GM23338 (cell line): ENCODE data around the gene FGD3. TPM values are rescaled to one million over a fixed set of nuclear protein-coding genes. Genes with fewer than 3 reads are reported as not detected.

ENCODE experiments used
- ATAC-seq: fragments of 200-7000 bp; cut with Tn5 transposase; 3 replicates; pipeline ENCODE4 v1.9.1; 2020
- DNase-seq: peaks from one replicate; pipeline ENCODE4 v3.0.0-alpha.2; 2015; ENCODE audit warnings: low spot score
- H2AFZ ChIP-seq: fragments of 200-600 bp; sonication (generic); 2 replicates; pipeline ENCODE4 v1.8.0; 2016; ENCODE audit warnings: antibody characterized with exemption, mild to moderate bottlenecking, moderate library complexity
- H3F3A ChIP-seq: fragments of 200-600 bp; sonication (generic); replicated peaks from 2 replicates; pipeline ENCODE4 v1.8.0; 2017; ENCODE audit warnings: antibody characterized with exemption, mixed run types, low read depth
- H3K27ac ChIP-seq: fragments of 200-600 bp; sonication (generic); 2 replicates; pipeline ENCODE4 v1.6.1; 2016; ENCODE audit warnings: low read depth
- H3K27me3 ChIP-seq: fragments of 200-600 bp; sonication (generic); 2 replicates; pipeline ENCODE4 v1.8.0; 2016; ENCODE audit warnings: mild to moderate bottlenecking, mixed run types, moderate library complexity; ENCODE audit not compliant: insufficient read depth
- H3K36me3 ChIP-seq: fragments of 200-600 bp; sonication (generic); 2 replicates; pipeline ENCODE4 v1.8.0; 2016; ENCODE audit warnings: mild to moderate bottlenecking; ENCODE audit not compliant: insufficient read depth
- H3K4me1 ChIP-seq: fragments of 200-600 bp; sonication (generic); 2 replicates; pipeline ENCODE4 v1.8.0; 2016; ENCODE audit warnings: mild to moderate bottlenecking, moderate library complexity; ENCODE audit not compliant: insufficient read depth
- H3K4me2 ChIP-seq: fragments of 200-600 bp; sonication (generic); 2 replicates; pipeline ENCODE4 v1.7.1; 2017; ENCODE audit warnings: mixed run types
- H3K4me3 ChIP-seq: fragments of 200-600 bp; sonication (generic); 2 replicates; pipeline ENCODE4 v1.6.1; 2016; ENCODE audit warnings: mixed run types
- H3K79me2 ChIP-seq: fragments of 200-600 bp; sonication (generic); replicated peaks from 2 replicates; pipeline ENCODE4 v1.8.0; 2017; ENCODE audit warnings: mild to moderate bottlenecking; ENCODE audit not compliant: insufficient read depth
- H3K9me2 ChIP-seq: fragments of 200-600 bp; sonication (generic); 2 replicates; pipeline ENCODE4 v1.8.0; 2017; ENCODE audit not compliant: insufficient read depth
- H4K20me1 ChIP-seq: fragments of 200-600 bp; sonication (generic); replicated peaks from 2 replicates; pipeline ENCODE4 v1.8.0; 2017; ENCODE audit warnings: mild to moderate bottlenecking; ENCODE audit not compliant: insufficient read depth
- H3K27ac Mint-ChIP-seq: 2 replicates; pipeline ENCODE4 v1.8.0; 2020; ENCODE audit warnings: inconsistent platforms, mild to moderate bottlenecking, moderate library complexity, mixed read lengths
- H3K27me3 Mint-ChIP-seq: 3 replicates; pipeline ENCODE4 v1.8.0; 2022; ENCODE audit warnings: low read depth, mild to moderate bottlenecking, moderate library complexity, mixed read lengths, inconsistent platforms; ENCODE audit not compliant: insufficient read depth, poor library complexity
- H3K36me3 Mint-ChIP-seq: 3 replicates; pipeline ENCODE4 v1.8.0; 2021; ENCODE audit warnings: low read depth, mild to moderate bottlenecking, inconsistent platforms, moderate library complexity, mixed read lengths
- H3K4me1 Mint-ChIP-seq: 3 replicates; pipeline ENCODE4 v1.8.0; 2020; ENCODE audit warnings: mild to moderate bottlenecking, inconsistent platforms, mixed read lengths
- H3K4me3 Mint-ChIP-seq: 3 replicates; pipeline ENCODE4 v1.8.0; 2021; ENCODE audit warnings: moderate library complexity, mild to moderate bottlenecking, inconsistent platforms, mixed read lengths
- H3K9me3 Mint-ChIP-seq: 3 replicates; pipeline ENCODE4 v1.8.0; 2020; ENCODE audit warnings: moderate library complexity, mild to moderate bottlenecking, inconsistent platforms, mixed read lengths
- CREB1 ChIP-seq: fragments of 250-450 bp; sonication (Bioruptor Pico); IDR thresholded peaks from 2 replicates; pipeline ENCODE4 v1.5.0; 2020; ENCODE audit warnings: low read depth, mild to moderate bottlenecking, moderate library complexity
- CTCF ChIP-seq, 2 experiments: fragments of 200-600 bp in 1 of 2; sonication (generic) in 1 of 2; conservative IDR thresholded peaks; 2 replicates each; pipeline versions ENCODE4 v1.5.1 to v1.6.1; 2016 to 2017; ENCODE audit warnings: antibody characterized with exemption in 2 of 2, low read depth in 2 of 2, mild to moderate bottlenecking in 2 of 2, moderate library complexity in 1 of 2
- ETS1 ChIP-seq: IDR thresholded peaks from 2 replicates; pipeline ENCODE4 v1.6.1; 2016; ENCODE audit warnings: antibody characterized with exemption
- EZH2phosphoT487 ChIP-seq: fragments of 200-600 bp; sonication (generic); IDR thresholded peaks from one replicate; pipeline ENCODE4 v1.8.1; 2018; ENCODE audit warnings: antibody characterized with exemption; ENCODE audit not compliant: unreplicated experiment
- NANOG ChIP-seq: IDR thresholded peaks from 2 replicates; pipeline ENCODE4 v1.6.1; 2016; ENCODE audit warnings: antibody characterized with exemption, borderline replicate concordance
- STAT1 ChIP-seq: IDR thresholded peaks from one replicate; pipeline ENCODE4 v1.6.1; 2016; ENCODE audit warnings: antibody characterized with exemption; ENCODE audit not compliant: unreplicated experiment
- ZNF114 ChIP-seq: fragments of 250-450 bp; sonication (Bioruptor Pico); IDR thresholded peaks from 2 replicates; pipeline ENCODE4 v1.5.0; 2020; ENCODE audit warnings: mild to moderate bottlenecking, moderate library complexity
- ZNF331 ChIP-seq: fragments of 250-450 bp; sonication (Bioruptor Pico); IDR thresholded peaks from 2 replicates; pipeline ENCODE4 v1.5.0; 2020; ENCODE audit warnings: low read depth, mild to moderate bottlenecking, moderate library complexity
- ZNF462 ChIP-seq: fragments of 250-450 bp; sonication (Bioruptor Pico); IDR thresholded peaks from 2 replicates; pipeline ENCODE4 v1.5.0; 2020; ENCODE audit warnings: mild to moderate bottlenecking, moderate library complexity
- polyA plus RNA-seq: library from polyadenylated mRNA; unstranded; fragments of >200 nt; fragmentation: Nextera tagmentation; extraction: Ambion mirVana; gene quantifications from 2 replicates; pipeline ENCODE4 v1.2.1, GENCODE V29; 2016
- total RNA-seq: library from RNA; depleted of rRNA; stranded (reverse); fragments of >200 nt; shearing (Covaris generic); gene quantifications from 2 replicates; pipeline ENCODE4 v1.2.3, GENCODE V29; 2014

Gene FGD3
- total and polyA plus RNA-seq, 2 experiments from 2014 or later, result 0.95 to 1.7 TPM

- TF ChIP-seq STAT1 (no peak), CTCF (conservative IDR thresholded peaks at IDR 0.05; ENCODE audit: low read depth in 2 of 2) (peak in 1 of 2 experiments; percentile 50; a peak in 2 of 4 replicates)
- Histone ChIP-seq H3K79me2 (no peaks in the 10 kb centered on the region), H3K4me1 (no peaks in the 10 kb centered on the region; the same call in 1 of the 2 replicates), H3K27me3 (no peaks in the 10 kb centered on the region), H3K9me2 (no peaks in the 10 kb centered on the region), H3K36me3 (no peaks in the 10 kb centered on the region), H3K4me3 (no peak overlapping the region), H3F3A (no peaks in the 10 kb centered on the region), H3K4me2 (no peak overlapping the region), H2AFZ (no peak overlapping the region), H3K27ac (no peak overlapping the region), H4K20me1 (no peaks in the 10 kb centered on the region)
- Mint-ChIP-seq H3K36me3 (no peaks in the 10 kb centered on the region), H3K27ac (no peak overlapping the region), H3K4me3 (no peak overlapping the region), H3K9me3 (no peaks in the 10 kb centered on the region), H3K27me3 (peaks cover 10% of the 10 kb centered on the region), H3K4me1 (peaks cover 13% of the 10 kb centered on the region; the same call in 2 of the 3 replicates)
- ATAC-seq (peak; percentile 47), DNase-seq (no peak)
Observed at GRCh38 chr9:93010704-93011103, 63.4 kb downstream of the FGD3 start.

- no peaks in the 10 kb centered on the region for H4K20me1 ChIP-seq
- no peak for ATAC-seq
- H3K79me2 ChIP-seq, result no peaks in the 10 kb centered on the region
- no peaks in the 10 kb centered on the region for H3K36me3 Mint-ChIP-seq
- peaks cover 13% of the 10 kb centered on the region; the same call in 2 of the 3 replicates for H3K4me1 Mint-ChIP-seq
- no peak overlapping the region for H3K4me2 ChIP-seq
- no peak overlapping the region for H2AFZ ChIP-seq
- H3K9me3 Mint-ChIP-seq, result no peaks in the 10 kb centered on the region
- no peak overlapping the region for H3K4me3 Mint-ChIP-seq
- H3K27me3 Mint-ChIP-seq, result peaks cover 10% of the 10 kb centered on the region
- no peaks in the 10 kb centered on the region for H3F3A ChIP-seq
- no peak for DNase-seq
- no peak overlapping the region for H3K27ac ChIP-seq
- H3K36me3 ChIP-seq, result no peaks in the 10 kb centered on the region
- H3K9me2 ChIP-seq, result no peaks in the 10 kb centered on the region
- H3K4me1 ChIP-seq, result no peaks in the 10 kb centered on the region; the same call in 1 of the 2 replicates
- no peaks in the 10 kb centered on the region for H3K27me3 ChIP-seq
- no peak overlapping the region for H3K4me3 ChIP-seq
- no peak overlapping the region for H3K27ac Mint-ChIP-seq
- no peak for TF ChIP-seq NANOG
- TF ChIP-seq ZNF114 (CRISPR knock-in tag), result no peak
- no peak for TF ChIP-seq ZNF331 (CRISPR knock-in tag)
- TF ChIP-seq ZNF462, result no peak
- TF ChIP-seq EZH2phosphoT487, result no peak
- no peak for TF ChIP-seq STAT1
- TF ChIP-seq ETS1, result no peak
- TF ChIP-seq CREB1, result no peak
- no peak for TF ChIP-seq CTCF (conservative IDR thresholded peaks at IDR 0.05; ENCODE audit: low read depth in 2 of 2)
Observed at GRCh38 chr9:93011114-93011513, 63.8 kb downstream of the FGD3 start.
